Endothelial cell of umbilical vein (primary cell): ENCODE results near the gene FBXL13.

Experiments
- EZH2 ChIP-seq: IDR thresholded peaks from 2 replicates; pipeline ENCODE4 v1.6.1; 2012; ENCODE audit warnings: borderline replicate concordance, low read depth, mild to moderate bottlenecking, moderate library complexity, low read length, inconsistent platforms; ENCODE audit not compliant: severe bottlenecking
- FOS ChIP-seq: IDR thresholded peaks from 2 replicates; pipeline ENCODE4 v1.6.1; 2011; ENCODE audit warnings: mild to moderate bottlenecking, low read length, moderate library complexity, borderline replicate concordance; ENCODE audit not compliant: insufficient read depth
- GATA2 ChIP-seq: IDR thresholded peaks from 2 replicates; pipeline ENCODE4 v1.7.0; 2011; ENCODE audit warnings: low read depth, mild to moderate bottlenecking, moderate library complexity, mixed read lengths, low read length; ENCODE audit not compliant: insufficient read length, insufficient read depth
- JUN ChIP-seq: IDR thresholded peaks from 2 replicates; pipeline ENCODE4 v1.6.1; 2011; ENCODE audit warnings: borderline replicate concordance, low read depth; ENCODE audit not compliant: insufficient read length, insufficient read depth
- MAX ChIP-seq: IDR thresholded peaks from 2 replicates; pipeline ENCODE4 v1.6.1; 2011; ENCODE audit not compliant: insufficient read depth, insufficient read length
- POLR2A ChIP-seq: IDR thresholded peaks from 2 replicates; pipeline ENCODE4 v1.6.1; 2012; ENCODE audit warnings: low read depth, mild to moderate bottlenecking, control low read depth, low read length
- POLR2AphosphoS5 ChIP-seq: IDR thresholded peaks from 2 replicates; pipeline ENCODE4 v1.6.1; 2012; ENCODE audit warnings: low read depth, mild to moderate bottlenecking, control low read depth, low read length, moderate library complexity; ENCODE audit not compliant: insufficient read depth
- TF ChIP-seq, protein P1 (sequence below), 2 donors: IDR thresholded peaks; 1 replicate in 1 of 2; 2 replicates in 1 of 2; pipeline ENCODE4 v1.5.1; 2011; ENCODE audit warnings: low read length in 2 of 2, mild to moderate bottlenecking in 2 of 2, moderate library complexity in 2 of 2, control low read depth in 1 of 2, inconsistent platforms in 1 of 2, low read depth in 1 of 2; ENCODE audit not compliant: insufficient read depth in 1 of 2; ENCODE audit errors: extremely low read depth in 1 of 2

DNA sequence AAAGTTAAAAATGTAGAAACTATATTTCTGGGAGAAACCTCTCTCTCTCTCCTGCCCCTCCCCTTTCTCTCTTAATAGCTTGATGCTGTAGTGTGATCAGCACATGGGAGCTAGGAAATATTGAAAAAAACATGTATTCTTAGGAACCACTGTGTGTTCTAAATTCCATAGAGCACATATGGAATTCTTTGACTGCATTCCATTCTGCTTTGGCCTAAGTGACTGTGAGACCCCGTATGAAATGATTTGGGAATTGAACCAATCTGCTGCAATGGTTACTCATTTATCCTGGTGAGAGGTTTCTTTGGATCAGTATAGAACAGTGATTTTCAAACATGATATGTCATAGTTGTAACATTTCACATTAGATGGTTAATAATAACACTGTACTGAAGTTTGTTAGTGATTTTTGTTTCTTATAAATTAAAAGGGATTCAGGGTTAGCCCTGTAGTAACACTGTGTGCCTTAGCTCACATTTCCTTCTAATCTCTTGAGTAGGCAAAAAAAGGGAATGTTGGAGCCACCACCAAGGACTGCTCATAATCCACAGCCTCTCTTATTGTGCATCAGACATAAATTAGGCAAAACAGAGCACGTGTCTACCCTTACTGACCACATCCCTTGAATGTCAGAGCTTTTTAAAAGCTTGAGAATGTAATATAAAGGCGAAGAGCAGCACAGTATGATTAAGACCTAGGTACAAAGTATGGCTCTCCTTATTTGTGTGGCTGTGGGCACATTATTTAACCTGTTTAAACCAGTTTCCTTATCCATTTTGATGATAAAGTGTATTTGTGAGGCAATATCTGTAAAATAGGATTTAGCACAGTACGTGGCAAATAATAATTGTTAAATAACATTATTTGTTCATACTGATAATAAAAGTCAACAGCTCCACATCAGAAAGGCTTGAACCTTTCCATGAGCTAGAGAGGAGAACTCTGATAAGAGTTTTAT lies 256.7 kb downstream of the FBXL13 start:
- TF ChIP-seq, protein P1, sequence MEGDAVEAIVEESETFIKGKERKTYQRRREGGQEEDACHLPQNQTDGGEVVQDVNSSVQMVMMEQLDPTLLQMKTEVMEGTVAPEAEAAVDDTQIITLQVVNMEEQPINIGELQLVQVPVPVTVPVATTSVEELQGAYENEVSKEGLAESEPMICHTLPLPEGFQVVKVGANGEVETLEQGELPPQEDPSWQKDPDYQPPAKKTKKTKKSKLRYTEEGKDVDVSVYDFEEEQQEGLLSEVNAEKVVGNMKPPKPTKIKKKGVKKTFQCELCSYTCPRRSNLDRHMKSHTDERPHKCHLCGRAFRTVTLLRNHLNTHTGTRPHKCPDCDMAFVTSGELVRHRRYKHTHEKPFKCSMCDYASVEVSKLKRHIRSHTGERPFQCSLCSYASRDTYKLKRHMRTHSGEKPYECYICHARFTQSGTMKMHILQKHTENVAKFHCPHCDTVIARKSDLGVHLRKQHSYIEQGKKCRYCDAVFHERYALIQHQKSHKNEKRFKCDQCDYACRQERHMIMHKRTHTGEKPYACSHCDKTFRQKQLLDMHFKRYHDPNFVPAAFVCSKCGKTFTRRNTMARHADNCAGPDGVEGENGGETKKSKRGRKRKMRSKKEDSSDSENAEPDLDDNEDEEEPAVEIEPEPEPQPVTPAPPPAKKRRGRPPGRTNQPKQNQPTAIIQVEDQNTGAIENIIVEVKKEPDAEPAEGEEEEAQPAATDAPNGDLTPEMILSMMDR (IDR thresholded peaks at IDR 0.05; ENCODE audit: extremely low read depth in 1 of 2, insufficient read depth in 1 of 2, low read depth in 1 of 2, low read length in 2 of 2) = no peak
- TF ChIP-seq POLR2AphosphoS5 (no peak), POLR2A (no peak), FOS (no peak), EZH2 (no peak), MAX (no peak), GATA2 (no peak), JUN (no peak)
